ENCODE measurements around the gene GNAQ.

DNA sequence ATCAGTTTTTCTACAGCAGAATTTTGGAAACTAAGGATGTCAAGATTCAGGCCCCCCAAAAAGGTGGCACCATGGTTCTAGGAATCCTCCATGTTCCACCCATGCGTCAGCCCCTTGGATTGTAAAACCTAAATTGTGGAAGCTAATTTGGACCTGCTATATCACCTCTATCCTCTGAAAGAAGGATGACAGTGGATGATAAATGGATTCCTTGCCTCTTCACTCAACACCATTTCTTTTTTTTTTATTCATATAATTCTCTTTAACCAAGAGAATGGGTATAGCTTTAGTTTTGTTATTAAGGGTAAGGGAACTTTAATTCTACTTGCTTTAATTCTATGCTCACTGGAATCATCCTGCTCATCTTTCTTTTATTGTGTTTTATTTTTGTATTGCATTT lies 71.8 kb downstream of the GNAQ start:
- TF ChIP-seq, protein P1, sequence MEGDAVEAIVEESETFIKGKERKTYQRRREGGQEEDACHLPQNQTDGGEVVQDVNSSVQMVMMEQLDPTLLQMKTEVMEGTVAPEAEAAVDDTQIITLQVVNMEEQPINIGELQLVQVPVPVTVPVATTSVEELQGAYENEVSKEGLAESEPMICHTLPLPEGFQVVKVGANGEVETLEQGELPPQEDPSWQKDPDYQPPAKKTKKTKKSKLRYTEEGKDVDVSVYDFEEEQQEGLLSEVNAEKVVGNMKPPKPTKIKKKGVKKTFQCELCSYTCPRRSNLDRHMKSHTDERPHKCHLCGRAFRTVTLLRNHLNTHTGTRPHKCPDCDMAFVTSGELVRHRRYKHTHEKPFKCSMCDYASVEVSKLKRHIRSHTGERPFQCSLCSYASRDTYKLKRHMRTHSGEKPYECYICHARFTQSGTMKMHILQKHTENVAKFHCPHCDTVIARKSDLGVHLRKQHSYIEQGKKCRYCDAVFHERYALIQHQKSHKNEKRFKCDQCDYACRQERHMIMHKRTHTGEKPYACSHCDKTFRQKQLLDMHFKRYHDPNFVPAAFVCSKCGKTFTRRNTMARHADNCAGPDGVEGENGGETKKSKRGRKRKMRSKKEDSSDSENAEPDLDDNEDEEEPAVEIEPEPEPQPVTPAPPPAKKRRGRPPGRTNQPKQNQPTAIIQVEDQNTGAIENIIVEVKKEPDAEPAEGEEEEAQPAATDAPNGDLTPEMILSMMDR (IDR thresholded peaks at IDR 0.05) = no peak
- TF ChIP-seq POLR2AphosphoS5 (IDR thresholded peaks at IDR 0.05) (no peak), EP300 (IDR thresholded peaks at IDR 0.05) (no peak)
